MM.1S (cell line): ENCODE measurements around the gene AGBL4.

Source experiments
- DNase-seq: peaks from one replicate; pipeline ENCODE4 v3.0.0-alpha.2; 2015
- H2AFZ ChIP-seq: fragments of 300-600 bp; sonication (generic); 2 replicates; pipeline ENCODE4 v1.6.0; 2016; ENCODE audit warnings: antibody characterized with exemption, low read length
- H3F3A ChIP-seq: fragments of 300-600 bp; sonication (generic); 2 replicates; pipeline ENCODE4 v1.6.1; 2016; ENCODE audit warnings: mild to moderate bottlenecking, antibody characterized with exemption, low read length, moderate library complexity, mixed read lengths; ENCODE audit not compliant: insufficient read depth
- H3K27ac ChIP-seq: fragments of 300-600 bp; sonication (generic); 2 replicates; pipeline ENCODE4 v1.5.1; 2016; ENCODE audit warnings: mild to moderate bottlenecking, low read length
- H3K27me3 ChIP-seq: fragments of 300-600 bp; sonication (generic); replicated peaks from 2 replicates; pipeline ENCODE4 v1.6.0; 2016; ENCODE audit warnings: low read length; ENCODE audit not compliant: insufficient read depth
- H3K36me3 ChIP-seq: fragments of 300-600 bp; sonication (generic); replicated peaks from 2 replicates; pipeline ENCODE4 v1.6.1; 2016; ENCODE audit warnings: mild to moderate bottlenecking, low read length, mixed read lengths; ENCODE audit not compliant: insufficient read depth
- H3K4me1 ChIP-seq: fragments of 300-600 bp; sonication (generic); 2 replicates; pipeline ENCODE4 v1.6.1; 2016; ENCODE audit warnings: low read length, mixed read lengths
- H3K4me2 ChIP-seq: fragments of 300-600 bp; sonication (generic); 2 replicates; pipeline ENCODE4 v1.6.0; 2016; ENCODE audit warnings: low read depth, low read length
- H3K4me3 ChIP-seq: fragments of 300-600 bp; sonication (generic); 2 replicates; pipeline ENCODE4 v1.5.1; 2016; ENCODE audit warnings: low read length, mixed read lengths
- H3K79me2 ChIP-seq: fragments of 300-600 bp; sonication (generic); 2 replicates; pipeline ENCODE4 v1.6.1; 2016; ENCODE audit warnings: mixed run types, low read length, mixed read lengths
- H3K9ac ChIP-seq: fragments of 300-600 bp; sonication (generic); 2 replicates; pipeline ENCODE4 v1.6.1; 2016; ENCODE audit warnings: low read length, mixed read lengths
- H3K9me2 ChIP-seq: fragments of 300-600 bp; sonication (generic); replicated peaks from 2 replicates; pipeline ENCODE4 v1.6.1; 2016; ENCODE audit warnings: mild to moderate bottlenecking, low read length, mixed read lengths; ENCODE audit not compliant: insufficient read depth
- H3K9me3 ChIP-seq: fragments of 300-600 bp; sonication (generic); replicated peaks from 2 replicates; pipeline ENCODE4 v1.6.1; 2016; ENCODE audit warnings: mild to moderate bottlenecking, low read length, mixed read lengths; ENCODE audit not compliant: insufficient read depth
- H4K20me1 ChIP-seq: fragments of 300-600 bp; sonication (generic); 2 replicates; pipeline ENCODE4 v1.6.1; 2016; ENCODE audit warnings: mild to moderate bottlenecking, low read length, moderate library complexity, mixed read lengths; ENCODE audit not compliant: insufficient read depth
- EZH2 ChIP-seq: fragments of 300-600 bp; sonication (generic); optimal IDR thresholded peaks from 2 replicates; pipeline ENCODE3; 2017; ENCODE audit warnings: low read depth, mild to moderate bottlenecking, antibody characterized with exemption, low read length, mixed read lengths
- EZH2phosphoT487 ChIP-seq: fragments of 300-600 bp; sonication (generic); IDR thresholded peaks from 2 replicates; pipeline ENCODE4 v1.6.1; 2018; ENCODE audit warnings: antibody characterized with exemption, low read length
- TF ChIP-seq, protein P1 (sequence below): fragments of 300-600 bp; sonication (generic); IDR thresholded peaks from 2 replicates; pipeline ENCODE4 v1.5.1; 2016; ENCODE audit warnings: antibody characterized with exemption, low read length, mixed read lengths

AGBL4 gene

DNA sequence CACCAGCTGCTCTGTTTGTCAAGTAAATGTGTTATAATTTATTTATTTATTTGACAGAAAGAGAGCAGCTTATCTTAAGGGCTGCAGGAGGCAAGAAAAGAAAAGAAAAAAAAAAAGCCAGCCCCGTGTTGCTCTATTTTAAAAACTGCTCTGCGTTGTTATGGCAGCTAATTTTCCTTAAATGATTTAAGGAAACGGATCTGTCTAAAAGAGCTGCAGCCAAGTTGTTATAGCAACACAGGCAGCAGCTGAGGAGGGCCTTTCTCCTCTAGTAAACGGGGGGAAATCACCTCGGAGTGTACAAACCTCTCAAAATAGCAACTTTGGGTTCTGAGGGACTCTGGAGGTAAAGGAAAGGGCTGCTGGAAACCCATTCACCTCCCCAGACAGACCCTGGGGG is 1396.3 kb downstream of the AGBL4 start:
- Histone ChIP-seq H3K4me1 (no peaks in the 10 kb centered on the region), H3K9me3 (no peaks in the 10 kb centered on the region), H3K36me3 (no peaks in the 10 kb centered on the region), H3K4me3 (no peak overlapping the region), H3K27ac (no peak overlapping the region), H4K20me1 (no peaks in the 10 kb centered on the region), H3K9me2 (no peaks in the 10 kb centered on the region), H3K27me3 (no peaks in the 10 kb centered on the region), H3K79me2 (no peaks in the 10 kb centered on the region), H3K4me2 (no peak overlapping the region), H3K9ac (no peak overlapping the region), H3F3A (no peaks in the 10 kb centered on the region), H2AFZ (no peak overlapping the region)
- no peak for TF ChIP-seq EZH2phosphoT487
- TF ChIP-seq, protein P1, sequence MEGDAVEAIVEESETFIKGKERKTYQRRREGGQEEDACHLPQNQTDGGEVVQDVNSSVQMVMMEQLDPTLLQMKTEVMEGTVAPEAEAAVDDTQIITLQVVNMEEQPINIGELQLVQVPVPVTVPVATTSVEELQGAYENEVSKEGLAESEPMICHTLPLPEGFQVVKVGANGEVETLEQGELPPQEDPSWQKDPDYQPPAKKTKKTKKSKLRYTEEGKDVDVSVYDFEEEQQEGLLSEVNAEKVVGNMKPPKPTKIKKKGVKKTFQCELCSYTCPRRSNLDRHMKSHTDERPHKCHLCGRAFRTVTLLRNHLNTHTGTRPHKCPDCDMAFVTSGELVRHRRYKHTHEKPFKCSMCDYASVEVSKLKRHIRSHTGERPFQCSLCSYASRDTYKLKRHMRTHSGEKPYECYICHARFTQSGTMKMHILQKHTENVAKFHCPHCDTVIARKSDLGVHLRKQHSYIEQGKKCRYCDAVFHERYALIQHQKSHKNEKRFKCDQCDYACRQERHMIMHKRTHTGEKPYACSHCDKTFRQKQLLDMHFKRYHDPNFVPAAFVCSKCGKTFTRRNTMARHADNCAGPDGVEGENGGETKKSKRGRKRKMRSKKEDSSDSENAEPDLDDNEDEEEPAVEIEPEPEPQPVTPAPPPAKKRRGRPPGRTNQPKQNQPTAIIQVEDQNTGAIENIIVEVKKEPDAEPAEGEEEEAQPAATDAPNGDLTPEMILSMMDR = no peak
- no peak for TF ChIP-seq EZH2
- DNase-seq = no peak

DNA sequence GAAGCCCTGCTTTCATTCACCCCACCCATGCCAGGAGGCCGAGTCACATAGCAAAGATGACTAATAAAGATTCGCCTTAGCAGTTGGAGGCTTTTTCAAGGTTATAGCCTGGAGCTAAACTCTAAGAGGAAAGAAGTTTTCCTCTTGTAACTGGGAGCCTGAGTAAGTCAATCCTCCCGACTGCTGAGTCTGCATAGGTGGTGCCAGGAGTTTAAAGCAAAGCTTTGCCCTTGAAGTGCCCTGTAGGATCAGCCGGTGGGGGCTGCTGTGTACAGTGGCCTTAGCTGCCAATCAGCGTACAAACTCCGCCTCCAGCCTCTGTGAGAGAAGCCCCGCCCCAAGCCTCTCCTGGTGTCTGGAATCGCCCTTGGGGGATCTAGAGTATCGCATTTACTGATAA is 1404.2 kb downstream of the AGBL4 start:
- H3F3A ChIP-seq = no peaks in the 10 kb centered on the region
- H3K79me2 ChIP-seq = no peaks in the 10 kb centered on the region
- no peak overlapping the region for H2AFZ ChIP-seq
- H3K4me1 ChIP-seq = no peaks in the 10 kb centered on the region
- H3K36me3 ChIP-seq = no peaks in the 10 kb centered on the region
- H3K27me3 ChIP-seq = no peaks in the 10 kb centered on the region
- no peak overlapping the region for H3K27ac ChIP-seq
- H3K4me3 ChIP-seq = no peak overlapping the region
- no peak for DNase-seq
- H3K4me2 ChIP-seq = no peak overlapping the region
- TF ChIP-seq, protein P1 = no peak
- TF ChIP-seq EZH2phosphoT487 (no peak), EZH2 (no peak)
- H3K9me2 ChIP-seq = no peaks in the 10 kb centered on the region
- no peaks in the 10 kb centered on the region for H3K9me3 ChIP-seq
- H4K20me1 ChIP-seq = no peaks in the 10 kb centered on the region
- no peak overlapping the region for H3K9ac ChIP-seq

DNA sequence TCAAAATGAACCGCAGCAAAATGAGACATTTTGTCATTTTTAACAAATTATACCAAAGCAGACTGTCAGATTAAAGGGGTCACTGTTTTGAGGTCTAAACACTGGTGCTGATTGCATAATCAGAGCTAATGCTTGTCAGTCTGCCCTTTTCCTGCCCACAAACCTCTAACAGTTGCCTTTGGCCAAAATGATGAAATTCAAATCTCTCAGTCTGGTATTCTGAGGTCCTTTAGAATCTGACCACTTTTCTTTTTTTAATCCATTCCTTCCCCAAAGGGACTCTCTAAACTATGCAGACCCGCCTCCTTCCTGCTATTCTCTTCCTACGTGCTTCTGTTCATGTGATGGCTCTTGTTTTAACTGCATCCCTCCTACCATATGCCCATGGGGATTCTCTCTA is 1406.5 kb downstream of the AGBL4 start:
- H3F3A ChIP-seq = no peaks in the 10 kb centered on the region
- DNase-seq = no peak
- no peak overlapping the region for H3K27ac ChIP-seq
- H3K79me2 ChIP-seq = no peaks in the 10 kb centered on the region
- H3K9me3 ChIP-seq = no peaks in the 10 kb centered on the region
- no peaks in the 10 kb centered on the region for H4K20me1 ChIP-seq
- H3K27me3 ChIP-seq = no peaks in the 10 kb centered on the region
- H3K4me1 ChIP-seq = no peaks in the 10 kb centered on the region
- H2AFZ ChIP-seq = no peak overlapping the region
- TF ChIP-seq EZH2 = no peak
- TF ChIP-seq EZH2phosphoT487 = no peak
- TF ChIP-seq, protein P1 = no peak
- no peak overlapping the region for H3K4me3 ChIP-seq
- no peaks in the 10 kb centered on the region for H3K36me3 ChIP-seq
- H3K9ac ChIP-seq = no peak overlapping the region
- H3K4me2 ChIP-seq = no peak overlapping the region
- H3K9me2 ChIP-seq = no peaks in the 10 kb centered on the region
